A673 (cell line): ENCODE data around the gene FHIP1A.

Experiments used
- EZH2 ChIP-seq: fragments of 200-600 bp; sonication (generic); IDR thresholded peaks from 2 replicates; pipeline ENCODE4 v1.6.1; 2017; ENCODE audit warnings: borderline replicate concordance, low read depth, mild to moderate bottlenecking, mixed read lengths, antibody characterized with exemption, low read length; ENCODE audit not compliant: poor library complexity, severe bottlenecking
- TF ChIP-seq, protein P1 (sequence below): fragments of 300-800, 200-600 bp; sonication (generic); conservative IDR thresholded peaks from 2 replicates; pipeline ENCODE4 v1.5.1; 2017; ENCODE audit warnings: low read depth, mild to moderate bottlenecking, antibody characterized with exemption, low read length, moderate library complexity, mixed read lengths

DNA sequence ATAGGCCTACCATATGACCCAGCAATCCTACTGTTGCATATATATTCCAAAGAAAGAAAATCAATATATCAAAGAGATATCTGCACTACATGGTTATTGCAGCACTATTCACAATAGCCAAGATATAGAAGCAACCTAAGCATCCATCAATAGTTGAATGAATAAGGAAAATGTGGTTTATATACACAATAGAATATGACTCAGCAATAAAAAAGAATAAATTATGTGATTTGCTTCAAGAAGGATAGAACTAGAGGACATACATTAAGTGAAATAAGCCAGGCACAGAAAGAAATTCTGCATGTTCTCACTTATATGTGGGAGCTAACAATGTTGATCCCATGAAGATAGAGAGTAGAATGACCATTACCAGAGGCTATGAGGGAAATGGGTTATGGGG is 13.1 kb upstream of the FHIP1A start:
- TF ChIP-seq, protein P1, sequence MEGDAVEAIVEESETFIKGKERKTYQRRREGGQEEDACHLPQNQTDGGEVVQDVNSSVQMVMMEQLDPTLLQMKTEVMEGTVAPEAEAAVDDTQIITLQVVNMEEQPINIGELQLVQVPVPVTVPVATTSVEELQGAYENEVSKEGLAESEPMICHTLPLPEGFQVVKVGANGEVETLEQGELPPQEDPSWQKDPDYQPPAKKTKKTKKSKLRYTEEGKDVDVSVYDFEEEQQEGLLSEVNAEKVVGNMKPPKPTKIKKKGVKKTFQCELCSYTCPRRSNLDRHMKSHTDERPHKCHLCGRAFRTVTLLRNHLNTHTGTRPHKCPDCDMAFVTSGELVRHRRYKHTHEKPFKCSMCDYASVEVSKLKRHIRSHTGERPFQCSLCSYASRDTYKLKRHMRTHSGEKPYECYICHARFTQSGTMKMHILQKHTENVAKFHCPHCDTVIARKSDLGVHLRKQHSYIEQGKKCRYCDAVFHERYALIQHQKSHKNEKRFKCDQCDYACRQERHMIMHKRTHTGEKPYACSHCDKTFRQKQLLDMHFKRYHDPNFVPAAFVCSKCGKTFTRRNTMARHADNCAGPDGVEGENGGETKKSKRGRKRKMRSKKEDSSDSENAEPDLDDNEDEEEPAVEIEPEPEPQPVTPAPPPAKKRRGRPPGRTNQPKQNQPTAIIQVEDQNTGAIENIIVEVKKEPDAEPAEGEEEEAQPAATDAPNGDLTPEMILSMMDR: no peak
- TF ChIP-seq EZH2: no peak
